ENCODE results near the gene ADGRE1.
"Not testable (repeated sequence)": the region's sequence is repeated elsewhere in the genome, so short reads cannot be mapped to it uniquely, and the experiment has no call there.

Gene ADGRE1, protein sequence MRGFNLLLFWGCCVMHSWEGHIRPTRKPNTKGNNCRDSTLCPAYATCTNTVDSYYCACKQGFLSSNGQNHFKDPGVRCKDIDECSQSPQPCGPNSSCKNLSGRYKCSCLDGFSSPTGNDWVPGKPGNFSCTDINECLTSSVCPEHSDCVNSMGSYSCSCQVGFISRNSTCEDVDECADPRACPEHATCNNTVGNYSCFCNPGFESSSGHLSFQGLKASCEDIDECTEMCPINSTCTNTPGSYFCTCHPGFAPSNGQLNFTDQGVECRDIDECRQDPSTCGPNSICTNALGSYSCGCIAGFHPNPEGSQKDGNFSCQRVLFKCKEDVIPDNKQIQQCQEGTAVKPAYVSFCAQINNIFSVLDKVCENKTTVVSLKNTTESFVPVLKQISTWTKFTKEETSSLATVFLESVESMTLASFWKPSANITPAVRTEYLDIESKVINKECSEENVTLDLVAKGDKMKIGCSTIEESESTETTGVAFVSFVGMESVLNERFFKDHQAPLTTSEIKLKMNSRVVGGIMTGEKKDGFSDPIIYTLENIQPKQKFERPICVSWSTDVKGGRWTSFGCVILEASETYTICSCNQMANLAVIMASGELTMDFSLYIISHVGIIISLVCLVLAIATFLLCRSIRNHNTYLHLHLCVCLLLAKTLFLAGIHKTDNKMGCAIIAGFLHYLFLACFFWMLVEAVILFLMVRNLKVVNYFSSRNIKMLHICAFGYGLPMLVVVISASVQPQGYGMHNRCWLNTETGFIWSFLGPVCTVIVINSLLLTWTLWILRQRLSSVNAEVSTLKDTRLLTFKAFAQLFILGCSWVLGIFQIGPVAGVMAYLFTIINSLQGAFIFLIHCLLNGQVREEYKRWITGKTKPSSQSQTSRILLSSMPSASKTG

DNA sequence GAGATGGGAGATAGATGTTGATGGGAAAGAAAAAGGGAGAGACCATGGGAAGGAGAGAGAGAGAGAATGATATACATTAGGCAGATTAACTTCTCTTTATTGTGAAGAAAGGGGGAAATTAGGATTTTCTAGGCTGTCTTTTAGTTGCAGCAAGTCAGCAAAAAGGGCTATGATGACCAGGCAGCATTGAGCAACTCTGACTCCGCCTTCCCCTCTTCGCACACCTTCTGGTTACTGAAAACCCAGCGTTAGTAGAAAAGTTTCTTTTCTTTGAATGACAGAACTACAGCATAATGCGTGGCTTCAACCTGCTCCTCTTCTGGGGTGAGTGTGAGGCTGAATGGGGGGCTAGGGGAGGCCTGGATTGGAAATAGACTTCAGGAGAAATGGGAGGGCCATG lies at the start of gene ADGRE1:
Gene ADGRE1 (plus strand): TSS at position 264 of the 400 bp plus-strand sequence. CDS start 30 bp downstream, at position 294.
- DNase-seq: no peak

DNA sequence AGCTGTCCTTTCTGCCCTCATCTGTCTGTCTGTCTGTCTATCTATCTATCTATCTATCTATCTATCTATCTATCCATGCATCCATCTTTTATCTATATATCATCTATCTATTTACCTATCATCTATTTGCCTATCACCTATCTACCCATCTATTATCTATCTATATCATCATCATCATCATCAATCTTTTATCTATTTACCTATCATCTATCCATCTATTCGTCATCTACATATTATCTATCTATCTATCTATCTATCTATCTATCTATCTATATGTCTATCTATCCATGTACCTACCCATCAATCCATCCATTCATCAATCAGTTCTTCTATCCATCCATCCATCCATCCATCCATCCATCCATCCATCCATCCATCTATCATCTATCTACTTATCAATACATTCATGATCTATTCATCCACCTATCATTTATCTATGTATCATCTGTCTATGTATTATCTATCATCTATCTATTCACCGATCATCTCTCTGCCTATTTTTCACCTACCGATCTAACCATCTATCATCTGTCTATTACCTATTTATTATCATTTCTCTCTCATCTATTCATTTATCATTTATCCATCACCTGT lies 49.2 kb upstream of the ADGRE1 start:
- no peak for DNase-seq

DNA sequence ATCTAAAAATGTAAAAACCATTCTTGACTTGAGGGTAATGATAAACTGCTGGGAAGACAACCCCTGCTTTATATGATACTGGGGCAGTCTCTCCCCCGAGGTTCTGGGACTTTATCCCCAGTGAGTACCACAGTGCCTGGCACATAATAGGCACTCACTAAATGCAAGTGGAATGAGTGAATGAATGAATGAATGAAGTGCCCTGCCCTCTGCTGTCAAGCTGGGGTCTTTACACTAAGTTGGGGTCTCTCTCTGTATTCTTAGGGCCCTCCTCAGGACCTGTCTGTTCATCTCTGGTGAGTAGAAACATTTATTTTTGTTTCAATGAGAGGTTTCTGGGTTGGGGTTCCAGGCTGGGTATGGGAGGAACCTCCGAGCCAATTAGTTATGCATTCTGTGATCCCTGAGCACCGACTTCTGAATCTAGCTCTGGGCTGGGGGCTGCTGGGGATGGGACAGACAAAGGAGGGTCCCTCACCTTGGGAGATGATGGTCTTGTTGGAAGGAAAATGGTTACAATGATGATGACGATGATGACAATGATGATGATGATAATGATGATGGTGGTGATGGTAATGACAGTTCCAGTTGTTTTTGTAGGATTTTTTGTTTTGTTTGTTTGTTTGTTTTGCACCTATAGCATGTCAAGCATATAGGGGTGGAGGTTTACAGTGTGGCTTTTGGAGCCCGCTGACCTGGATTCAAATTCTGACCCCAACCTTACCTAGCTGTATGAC lies 44.3 kb upstream of the ADGRE1 start:
- DNase-seq: no peak

DNA sequence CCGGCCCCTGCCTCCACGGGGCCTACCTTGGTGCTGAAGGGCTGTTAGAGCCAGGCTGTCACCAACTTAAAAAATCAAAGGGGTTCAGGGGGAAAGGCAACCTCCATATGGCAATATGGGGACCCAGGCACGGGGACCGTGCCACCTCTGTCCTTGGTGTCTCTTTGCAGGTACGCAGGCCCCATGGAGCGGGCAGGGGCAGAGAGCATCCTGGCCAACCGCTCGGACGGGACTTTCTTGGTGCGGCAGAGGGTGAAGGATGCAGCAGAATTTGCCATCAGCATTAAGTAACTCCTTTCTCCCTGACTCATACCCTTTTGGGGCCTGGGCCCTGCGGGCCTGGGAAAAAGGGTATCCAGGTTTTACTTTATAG lies 39.6 kb upstream of the ADGRE1 start:
- no peak for DNase-seq

DNA sequence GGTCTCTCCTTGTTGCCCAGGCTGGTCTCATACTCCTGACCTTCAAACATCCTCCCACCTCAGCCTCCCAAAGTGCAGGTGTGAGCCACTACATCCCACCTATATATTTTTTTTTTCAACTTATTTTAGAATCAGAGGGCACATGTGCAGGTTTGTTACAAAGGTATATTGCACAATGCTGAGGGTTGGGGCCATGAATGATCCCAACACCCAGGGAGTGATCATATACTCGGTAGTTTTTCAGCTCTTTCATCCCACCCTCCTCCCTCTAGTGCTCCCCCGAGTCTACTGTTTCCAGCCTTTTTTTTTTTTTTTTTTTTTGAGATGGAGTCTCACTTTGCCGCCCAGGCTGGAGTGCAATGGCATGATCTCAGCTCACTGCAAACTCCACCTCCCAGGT lies 38.4 kb upstream of the ADGRE1 start:
- DNase-seq: no peak

DNA sequence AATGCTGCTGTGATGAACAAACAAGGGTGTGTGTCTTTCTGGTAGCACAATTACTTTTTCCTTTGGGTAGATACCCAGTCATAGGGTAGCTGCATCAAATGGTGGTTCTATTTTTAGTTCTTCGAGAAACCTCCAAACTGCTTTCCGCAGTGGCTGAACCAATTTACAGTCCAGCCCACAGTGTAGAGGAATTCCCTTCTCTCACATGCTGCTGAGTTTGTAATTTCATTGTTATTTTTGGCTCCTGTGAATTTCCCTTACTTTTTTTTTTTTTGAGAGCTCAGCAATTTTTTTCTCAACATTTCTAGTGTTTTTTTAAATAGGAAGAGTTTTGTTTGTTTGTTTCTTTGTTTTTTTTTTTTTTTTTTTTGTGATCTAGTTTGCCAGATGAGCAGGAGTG lies 37.5 kb upstream of the ADGRE1 start:
- no peak for DNase-seq

DNA sequence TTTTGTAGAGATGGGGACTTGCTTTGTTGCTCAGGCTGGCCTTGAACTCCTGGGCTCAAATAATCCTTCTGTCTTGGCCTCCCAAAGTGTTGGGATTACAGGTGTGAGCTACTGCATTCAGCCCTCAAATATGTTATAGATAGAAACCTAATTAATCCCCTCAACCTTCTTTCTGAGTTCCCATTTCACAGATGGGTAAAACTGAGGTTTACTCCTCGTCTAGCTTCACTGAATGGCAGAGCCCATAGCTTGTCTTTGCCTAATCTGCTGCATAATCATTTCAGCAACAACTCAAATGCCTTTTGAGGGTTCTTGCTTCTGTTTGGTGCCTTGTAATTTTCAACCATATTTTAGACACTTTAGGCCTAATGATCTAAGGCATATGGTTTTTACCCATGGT lies 36.0 kb upstream of the ADGRE1 start:
- no peak for DNase-seq

DNA sequence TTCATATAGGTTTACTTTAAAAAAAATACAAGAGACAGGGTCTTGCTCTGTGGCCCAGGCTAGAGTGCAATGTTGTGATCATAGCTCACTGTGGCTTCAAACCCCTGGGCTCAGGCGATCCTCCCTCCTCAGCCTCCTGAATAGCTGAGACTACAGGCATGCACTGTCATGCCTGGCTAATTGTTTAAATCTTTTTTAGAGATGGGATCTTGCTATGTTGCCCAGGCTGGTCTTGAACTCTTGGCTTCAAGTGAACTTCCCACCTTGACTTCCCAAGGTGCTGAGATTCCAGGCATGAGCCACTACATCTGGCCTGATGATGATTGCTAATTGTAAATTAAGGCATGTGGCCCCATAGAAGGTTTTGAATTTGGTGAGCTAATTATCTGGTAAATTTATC lies 35.4 kb upstream of the ADGRE1 start:
- DNase-seq: no peak

DNA sequence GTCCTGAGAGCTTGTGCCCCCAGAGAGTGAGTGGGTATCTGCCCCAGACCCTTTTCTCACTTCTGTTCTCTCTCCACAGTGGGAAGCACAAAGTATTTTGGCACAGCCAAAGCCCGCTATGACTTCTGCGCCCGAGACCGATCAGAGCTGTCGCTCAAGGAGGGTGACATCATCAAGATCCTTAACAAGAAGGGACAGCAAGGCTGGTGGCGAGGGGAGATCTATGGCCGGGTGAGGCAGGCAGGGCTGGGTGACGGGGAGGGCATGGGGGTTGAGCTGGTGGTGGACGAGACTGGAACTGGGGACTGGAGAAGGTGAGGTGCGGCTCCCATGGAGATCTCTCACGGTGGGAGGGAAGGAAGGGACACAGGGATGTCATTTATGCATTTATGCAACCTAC lies 33.5 kb upstream of the ADGRE1 start:
- DNase-seq: no peak

DNA sequence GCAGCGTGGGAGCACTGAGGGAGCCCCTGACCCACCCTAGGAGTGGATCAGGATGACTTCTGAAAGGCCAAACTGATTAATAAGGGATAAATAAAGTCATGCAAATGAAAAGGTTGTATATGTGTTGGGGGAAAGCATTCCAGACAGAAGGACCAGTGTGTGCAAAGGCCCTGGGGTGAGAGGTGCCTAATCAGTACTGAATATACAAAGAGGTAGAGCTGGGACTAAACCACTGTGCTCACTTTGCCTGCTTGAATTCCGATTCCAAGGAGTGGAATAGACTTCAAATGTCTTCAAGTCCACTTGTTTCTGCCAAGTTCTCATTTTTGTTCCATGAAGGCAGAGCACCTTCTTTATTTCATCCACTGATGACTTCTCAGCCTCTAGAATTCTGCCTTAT lies 32.6 kb upstream of the ADGRE1 start:
- DNase-seq: no peak

DNA sequence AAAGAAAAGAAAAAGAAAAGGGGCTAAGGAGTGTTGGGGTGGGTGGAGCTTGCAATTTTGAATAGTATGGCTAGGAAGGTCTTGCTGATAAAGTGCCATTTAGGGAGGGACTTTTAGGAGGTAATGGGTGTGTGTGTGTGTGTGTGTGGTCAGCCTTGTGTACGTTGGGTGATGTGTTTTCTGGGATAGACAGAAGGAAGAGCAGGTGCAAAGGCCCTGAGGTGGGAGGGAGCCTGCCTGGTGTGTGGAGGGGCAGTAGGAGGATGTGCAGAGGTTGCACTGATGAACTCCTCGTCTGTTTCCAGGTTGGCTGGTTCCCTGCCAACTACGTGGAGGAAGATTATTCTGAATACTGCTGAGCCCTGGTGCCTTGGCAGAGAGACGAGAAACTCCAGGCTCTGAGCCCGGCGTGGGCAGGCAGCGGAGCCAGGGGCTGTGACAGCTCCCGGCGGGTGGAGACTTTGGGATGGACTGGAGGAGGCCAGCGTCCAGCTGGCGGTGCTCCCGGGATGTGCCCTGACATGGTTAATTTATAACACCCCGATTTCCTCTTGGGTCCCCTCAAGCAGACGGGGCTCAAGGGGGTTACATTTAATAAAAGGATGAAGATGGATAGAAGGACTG lies 30.5 kb upstream of the ADGRE1 start:
- no peak for DNase-seq

DNA sequence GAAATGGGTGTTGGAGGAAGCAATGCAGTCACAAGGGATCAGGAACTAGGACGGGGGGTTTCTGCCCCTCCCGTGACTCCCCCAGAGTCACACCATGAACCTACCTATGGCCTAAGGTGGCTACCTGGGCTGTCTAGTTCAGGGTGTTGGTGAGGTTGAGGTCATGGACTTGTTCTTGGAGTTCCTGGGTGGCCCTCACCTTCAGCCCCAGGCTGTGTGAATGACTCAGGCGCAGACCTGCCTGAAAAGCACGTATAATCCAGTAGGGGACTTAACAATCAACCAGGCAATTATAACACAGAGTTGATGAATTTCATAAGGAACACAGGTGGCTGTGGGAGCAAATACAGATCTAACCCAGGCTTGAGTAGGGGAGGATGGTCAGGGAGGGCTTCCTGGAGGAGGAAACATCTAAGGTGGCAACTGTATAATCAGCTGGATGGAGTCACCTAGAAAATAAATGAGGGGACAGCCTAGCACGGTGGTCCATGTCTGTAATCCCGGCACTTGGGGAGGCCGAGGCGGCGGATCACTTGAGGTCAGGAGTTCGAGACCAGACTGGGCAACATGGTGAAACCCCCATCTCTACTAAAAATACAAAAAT lies 25.6 kb upstream of the ADGRE1 start:
- DNase-seq: no peak

DNA sequence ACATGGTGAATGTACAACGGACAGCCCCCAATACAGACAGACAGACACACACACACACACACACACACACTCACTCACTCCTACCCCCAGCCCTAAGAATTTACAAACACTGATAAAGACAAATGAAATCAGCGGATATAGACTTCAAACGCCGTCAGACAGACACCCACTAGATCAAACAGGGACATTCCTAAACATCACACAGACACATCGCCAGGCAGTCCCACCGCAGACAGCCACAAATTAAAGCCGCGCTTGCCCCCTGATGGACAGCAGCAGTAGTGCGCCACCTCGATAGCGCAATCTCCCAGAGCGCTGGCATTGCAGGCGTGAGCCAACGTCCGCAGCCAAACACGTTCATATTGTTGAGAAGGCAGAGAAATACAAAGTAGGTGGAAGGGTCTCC lies 24.7 kb upstream of the ADGRE1 start:
- DNase-seq: no peak

DNA sequence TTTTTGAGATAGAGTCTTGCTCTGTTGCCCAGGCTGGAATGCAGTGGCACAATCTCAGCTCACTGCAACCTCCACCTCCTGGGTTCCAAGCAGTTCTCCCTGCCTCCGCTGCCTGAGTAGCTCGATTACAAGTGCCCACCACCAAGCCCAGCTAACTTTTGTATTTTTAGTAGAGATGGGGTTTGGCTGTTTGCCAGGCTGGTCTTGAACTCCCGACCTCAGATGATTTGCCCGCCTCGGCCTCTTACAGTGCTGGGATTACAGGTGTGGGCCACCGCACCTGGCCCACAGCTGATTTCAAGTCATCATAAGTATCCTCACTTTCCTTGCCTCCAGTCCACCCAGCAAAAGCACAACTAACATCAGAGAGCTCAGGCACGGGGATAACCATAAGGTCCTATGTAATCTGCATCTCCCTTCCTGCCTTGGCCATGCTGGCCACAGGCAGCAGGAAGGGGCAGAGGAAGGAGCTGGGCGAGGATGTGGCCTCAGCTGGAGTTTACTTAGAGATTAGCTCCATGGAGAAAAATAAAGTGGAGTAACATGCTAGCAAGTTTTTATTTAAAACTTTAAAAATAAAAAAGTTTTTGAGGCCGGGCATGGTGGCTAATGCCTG lies 22.9 kb upstream of the ADGRE1 start:
- DNase-seq: no peak

DNA sequence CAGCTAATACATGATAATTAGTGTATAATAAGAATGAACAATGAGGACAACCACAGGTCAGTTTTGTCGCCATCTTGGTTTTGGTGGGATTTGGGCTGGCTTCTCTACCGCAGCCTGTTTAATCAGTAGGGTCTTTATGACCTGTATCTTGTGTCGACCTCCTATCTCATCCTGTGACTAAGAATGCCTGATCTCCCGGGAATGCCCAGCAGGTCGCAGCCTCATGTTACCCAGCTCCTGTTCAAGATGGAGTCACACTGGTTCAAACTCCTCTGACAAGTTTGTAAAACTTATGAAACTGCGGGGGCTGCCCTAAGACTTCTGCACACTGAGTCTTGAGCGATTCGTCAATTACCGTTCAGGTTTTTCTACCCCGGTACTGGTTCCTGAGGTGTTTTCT lies 21.5 kb upstream of the ADGRE1 start:
- DNase-seq: no peak

DNA sequence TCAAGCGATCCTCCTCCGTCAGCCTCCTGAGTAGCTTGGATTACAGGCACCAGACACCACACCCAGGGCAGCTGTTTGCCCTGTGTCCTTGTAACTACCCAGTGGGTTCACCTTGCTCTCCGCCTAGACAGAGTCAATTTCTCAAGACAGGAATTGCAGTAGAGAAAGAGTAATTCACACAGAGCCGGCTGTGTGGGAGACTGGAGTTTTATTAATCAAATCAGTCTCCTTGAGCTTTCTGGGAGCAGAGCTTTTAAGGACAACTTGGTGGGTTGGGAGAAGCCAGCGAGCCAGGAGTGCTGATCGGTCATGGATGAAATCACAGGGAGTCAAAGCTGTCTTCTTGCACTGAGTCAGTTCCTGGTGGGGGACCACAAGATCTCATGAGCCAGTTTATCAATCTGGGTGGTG lies 20.6 kb upstream of the ADGRE1 start:
- no peak for DNase-seq

DNA sequence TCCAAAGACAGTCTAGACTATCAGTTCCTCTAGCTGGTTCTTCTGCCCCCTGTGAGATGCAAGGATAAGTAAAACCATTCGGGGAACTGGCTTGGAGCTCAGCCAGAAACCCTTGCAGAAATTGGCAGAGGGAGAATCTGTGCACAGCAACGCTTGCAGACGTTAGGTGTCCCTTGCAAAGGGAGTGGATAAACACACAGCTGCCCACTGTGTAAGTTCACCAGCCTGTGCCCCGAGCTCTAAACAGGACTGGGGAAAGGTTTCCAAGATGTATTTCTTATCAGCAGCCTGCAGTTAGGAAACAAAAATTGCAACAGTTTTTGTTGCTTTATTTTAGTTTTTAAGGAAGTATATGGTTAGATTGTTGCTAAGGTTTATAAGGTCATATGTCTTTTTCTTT lies 19.0 kb upstream of the ADGRE1 start:
- DNase-seq: no peak

DNA sequence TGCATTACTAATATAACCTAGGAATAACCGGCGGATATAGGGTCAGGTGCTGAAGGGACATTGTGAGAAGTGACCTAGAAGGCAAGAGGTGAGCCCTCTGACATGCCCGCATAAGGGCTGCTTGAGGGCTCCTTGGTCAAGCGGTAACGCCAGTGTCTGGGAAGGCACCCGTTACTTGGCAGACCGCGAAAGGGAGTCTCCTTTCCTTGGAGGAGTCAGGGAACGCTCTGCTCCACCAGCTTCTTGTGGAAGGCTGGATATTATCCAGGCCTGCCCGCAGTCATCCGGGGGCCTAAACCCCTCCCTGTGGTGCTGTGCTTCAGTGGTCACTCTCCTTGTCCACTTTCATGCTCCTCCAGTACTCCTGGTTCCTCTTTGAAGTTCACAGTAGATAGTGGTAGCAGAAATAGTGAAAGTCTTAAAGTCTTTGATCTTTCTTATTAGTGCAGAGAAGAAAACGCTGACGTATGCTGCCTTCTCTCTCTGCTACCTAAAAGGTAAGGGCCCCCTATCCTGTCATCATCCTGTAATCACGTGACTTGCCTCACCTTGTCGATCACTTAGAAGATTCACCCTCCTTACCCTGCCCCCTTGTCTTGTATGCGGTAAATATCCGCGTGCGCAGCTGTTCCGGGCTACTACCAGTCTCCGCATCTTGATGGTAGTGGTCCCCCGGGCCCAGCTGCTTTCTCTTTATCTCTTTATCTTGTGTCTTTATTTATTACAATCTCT lies 18.1 kb upstream of the ADGRE1 start:
- not testable (repeated sequence) for DNase-seq

DNA sequence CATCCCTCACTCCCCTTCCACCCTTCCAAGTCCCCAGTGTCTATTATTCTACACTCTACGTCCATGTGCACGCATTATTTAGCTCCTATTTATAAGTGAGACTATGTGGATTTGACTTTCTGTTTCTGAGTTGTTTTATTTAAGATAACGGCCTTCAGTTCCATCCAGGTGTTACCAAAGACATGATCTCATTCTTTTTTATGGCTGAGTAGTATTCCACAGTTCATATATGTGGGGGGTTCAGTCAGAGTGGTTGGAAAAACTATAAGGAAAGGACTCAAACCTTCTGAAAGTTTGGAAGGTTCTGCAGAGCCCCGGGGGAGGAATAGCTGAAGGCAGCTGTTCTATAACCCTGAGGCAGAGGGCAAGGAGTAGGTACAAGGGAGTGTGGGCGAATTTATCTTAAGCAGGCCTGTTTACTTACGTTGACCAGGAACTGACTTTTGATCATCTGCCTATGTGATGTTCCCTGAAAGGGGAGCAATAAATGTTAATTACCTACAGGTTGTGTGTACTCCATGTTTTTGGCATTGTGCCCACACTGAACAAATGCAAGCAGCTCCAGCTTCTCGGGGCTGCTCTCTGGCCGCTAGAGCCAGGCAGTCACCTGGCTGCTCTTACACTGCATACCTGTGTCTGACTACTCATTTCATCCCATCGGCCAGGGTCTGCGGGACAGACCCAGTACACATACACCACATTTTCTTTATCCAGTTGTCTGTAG lies 13.5 kb upstream of the ADGRE1 start:
- DNase-seq: no peak

DNA sequence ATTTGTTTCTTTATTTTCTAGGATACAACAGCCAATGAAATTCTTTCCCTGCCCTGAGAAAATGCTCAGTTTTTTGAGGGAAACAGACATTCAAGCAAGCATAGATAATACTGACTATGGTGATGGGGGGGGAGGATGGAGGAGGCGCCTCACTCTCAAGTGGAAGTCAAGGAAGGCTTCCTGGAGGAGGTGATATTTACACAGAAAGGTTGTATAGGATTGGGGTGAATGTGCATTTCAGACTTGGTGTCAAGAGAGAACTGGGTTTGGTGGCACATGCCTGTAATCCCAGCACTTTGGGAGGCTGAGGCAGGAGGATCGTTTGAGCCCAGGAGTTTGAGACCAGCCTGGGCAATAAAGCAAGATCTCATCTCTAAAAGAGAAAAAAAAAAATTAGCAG lies 12.2 kb upstream of the ADGRE1 start:
- DNase-seq: no peak
